Measurements from ENCODE around the gene YBX3.
"Not testable (repeated sequence)": the region's sequence is repeated elsewhere in the genome, so short reads cannot be mapped to it uniquely, and the experiment has no call there.

YBX3 gene

GRCh38 chr12:10743420-10743819 lies 20.3 kb upstream of the YBX3 start:
- H2BK120ac ChIP-seq (ENCODE audit: insufficient read depth, low read length, poor library complexity); H3K27ac ChIP-seq (ENCODE audit: low read depth, low read length); H3K23ac ChIP-seq (ENCODE audit: low read length); H3K4me3 ChIP-seq (ENCODE audit: low read depth, low read length); H3K27me3 ChIP-seq (ENCODE audit: insufficient read depth, low read length); H2AK5ac ChIP-seq (ENCODE audit: low read length); H4K8ac ChIP-seq (ENCODE audit: low read depth, low read length); H4K12ac ChIP-seq (ENCODE audit: low read depth, low read length); H2BK5ac ChIP-seq (ENCODE audit: low read depth, low read length, poor library complexity); H3K4me1 ChIP-seq (ENCODE audit: control insufficient read depth in 1 of 2, insufficient read depth in 2 of 2, low read length in 2 of 2); H3K18ac ChIP-seq (ENCODE audit: low read length); H2BK12ac ChIP-seq (ENCODE audit: low read length); H3K36me3 ChIP-seq (ENCODE audit: control insufficient read depth in 1 of 2, insufficient read depth in 2 of 2, low read length in 2 of 2); H4K91ac ChIP-seq (ENCODE audit: low read depth, low read length); H3K79me2 ChIP-seq (ENCODE audit: control insufficient read depth, insufficient read depth, low read length, poor library complexity); H3K4ac ChIP-seq (ENCODE audit: low read depth, low read length); H3K9ac ChIP-seq (ENCODE audit: low read length); DNase-seq; H3K79me1 ChIP-seq (ENCODE audit: low read length); H3K9me3 ChIP-seq (ENCODE audit: insufficient read depth, low read depth, low read length); H2AFZ ChIP-seq (ENCODE audit: insufficient read depth, low read length, poor library complexity); H3K14ac ChIP-seq (ENCODE audit: low read length); H3K4me2 ChIP-seq (ENCODE audit: low read length): not testable (repeated sequence)
- WGBS (ENCODE audit: extremely low coverage, insufficient coverage, insufficient read length) = no CpG with 5 or more reads among the region's 6 CpGs

DNA sequence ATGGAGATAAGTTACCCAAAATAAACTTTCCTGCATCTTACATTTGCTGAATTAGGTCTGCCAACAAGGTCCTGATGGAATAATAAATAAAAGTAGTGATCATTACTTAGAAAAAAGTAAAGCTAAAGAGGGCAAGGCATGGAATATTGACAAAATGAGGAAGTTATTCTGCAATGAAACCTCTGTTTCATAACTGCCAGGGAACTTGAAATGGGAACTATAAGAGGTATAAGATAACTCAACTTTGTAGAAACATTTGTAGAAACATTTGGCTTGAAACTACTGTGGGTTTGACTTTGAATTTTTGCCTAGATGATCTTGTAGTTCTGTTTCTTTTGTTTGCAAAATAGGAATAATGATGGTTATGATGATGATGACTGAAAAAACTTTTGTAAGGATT lies 18.7 kb upstream of the YBX3 start:
- H2AK5ac ChIP-seq (ENCODE audit: low read length) = no peak overlapping the region
- no peak overlapping the region for H3K18ac ChIP-seq (ENCODE audit: low read length)
- no peak for DNase-seq
- H2BK12ac ChIP-seq (ENCODE audit: low read length) = no peak overlapping the region
- no peak overlapping the region for H2AFZ ChIP-seq (ENCODE audit: insufficient read depth, low read length, poor library complexity)
- H2BK5ac ChIP-seq (ENCODE audit: low read depth, low read length, poor library complexity) = no peak overlapping the region
- peaks cover 0 to 3% of the 10 kb centered on the region in 2 experiments for H3K4me1 ChIP-seq (ENCODE audit: control insufficient read depth in 1 of 2, insufficient read depth in 2 of 2, low read length in 2 of 2)
- H3K27ac ChIP-seq (ENCODE audit: low read depth, low read length) = no peak overlapping the region
- H3K4me2 ChIP-seq (ENCODE audit: low read length) = no peak overlapping the region
- no peak overlapping the region for H3K4me3 ChIP-seq (ENCODE audit: low read depth, low read length)
- no peaks in the 10 kb centered on the region for H3K79me1 ChIP-seq (ENCODE audit: low read length)
- H3K23ac ChIP-seq (ENCODE audit: low read length) = no peak overlapping the region
- no peak overlapping the region for H4K12ac ChIP-seq (ENCODE audit: low read depth, low read length)
- H3K4ac ChIP-seq (ENCODE audit: low read depth, low read length) = no peak overlapping the region
- H3K36me3 ChIP-seq (ENCODE audit: control insufficient read depth in 1 of 2, insufficient read depth in 2 of 2, low read length in 2 of 2) = no peaks in the 10 kb centered on the region
- H3K27me3 ChIP-seq (ENCODE audit: insufficient read depth, low read length) = no peaks in the 10 kb centered on the region
- H3K9me3 ChIP-seq (ENCODE audit: insufficient read depth, low read depth, low read length) = no peaks in the 10 kb centered on the region
- no peak overlapping the region for H3K9ac ChIP-seq (ENCODE audit: low read length)
- no peaks in the 10 kb centered on the region for H3K79me2 ChIP-seq (ENCODE audit: control insufficient read depth, insufficient read depth, low read length, poor library complexity)
- H4K91ac ChIP-seq (ENCODE audit: low read depth, low read length) = no peak overlapping the region
- no peak overlapping the region for H4K8ac ChIP-seq (ENCODE audit: low read depth, low read length)
- no peak overlapping the region for H2BK120ac ChIP-seq (ENCODE audit: insufficient read depth, low read length, poor library complexity)
- H3K14ac ChIP-seq (ENCODE audit: low read length) = no peak overlapping the region

DNA sequence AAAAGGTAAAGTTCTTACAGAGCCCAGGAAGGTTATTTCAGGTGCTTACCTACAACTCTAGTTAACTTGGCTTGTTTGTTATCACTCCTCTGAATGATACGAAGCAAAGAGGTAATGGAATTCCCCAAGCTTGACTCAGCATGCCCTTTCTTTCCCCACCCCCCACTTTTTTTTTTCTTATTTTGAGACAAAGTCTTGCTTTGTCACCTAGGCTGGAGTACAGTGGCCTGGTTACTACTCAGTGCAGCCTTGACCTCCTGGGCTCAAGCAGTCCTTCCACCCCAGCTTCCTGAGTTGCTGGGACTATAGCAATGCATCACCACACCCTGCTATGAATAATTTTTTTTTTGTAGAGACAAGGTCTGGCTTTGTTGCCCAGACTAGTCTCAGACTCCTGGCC lies 17.1 kb upstream of the YBX3 start:
- Histone ChIP-seq H3K23ac (ENCODE audit: low read length) (no peak overlapping the region), H2BK5ac (ENCODE audit: low read depth, low read length, poor library complexity) (no peak overlapping the region), H3K79me2 (ENCODE audit: control insufficient read depth, insufficient read depth, low read length, poor library complexity) (no peaks in the 10 kb centered on the region), H4K91ac (ENCODE audit: low read depth, low read length) (no peak overlapping the region), H3K79me1 (ENCODE audit: low read length) (no peaks in the 10 kb centered on the region), H2AK5ac (ENCODE audit: low read length) (no peak overlapping the region), H3K9ac (ENCODE audit: low read length) (no peak overlapping the region), H2BK12ac (ENCODE audit: low read length) (no peak overlapping the region), H4K12ac (ENCODE audit: low read depth, low read length) (no peak overlapping the region), H2BK120ac (ENCODE audit: insufficient read depth, low read length, poor library complexity) (no peak overlapping the region), H3K27ac (ENCODE audit: low read depth, low read length) (no peak overlapping the region), H3K4ac (ENCODE audit: low read depth, low read length) (no peak overlapping the region), H3K27me3 (ENCODE audit: insufficient read depth, low read length) (no peaks in the 10 kb centered on the region), H3K4me2 (ENCODE audit: low read length) (no peak overlapping the region), H3K18ac (ENCODE audit: low read length) (no peak overlapping the region), H3K36me3 (ENCODE audit: control insufficient read depth in 1 of 2, insufficient read depth in 2 of 2, low read length in 2 of 2) (no peaks in the 10 kb centered on the region), H3K9me3 (ENCODE audit: insufficient read depth, low read depth, low read length) (no peaks in the 10 kb centered on the region), H3K4me3 (ENCODE audit: low read depth, low read length) (no peak overlapping the region), H3K14ac (ENCODE audit: low read length) (no peak overlapping the region), H2AFZ (ENCODE audit: insufficient read depth, low read length, poor library complexity) (no peak overlapping the region), H3K4me1 (ENCODE audit: control insufficient read depth in 1 of 2, insufficient read depth in 2 of 2, low read length in 2 of 2) (peaks cover 0 to 3% of the 10 kb centered on the region in 2 experiments), H4K8ac (ENCODE audit: low read depth, low read length) (no peak overlapping the region)
- DNase-seq = no peak
- WGBS (ENCODE audit: extremely low coverage, insufficient coverage, insufficient read length) = no CpG with 5 or more reads among the region's 1 CpG

DNA sequence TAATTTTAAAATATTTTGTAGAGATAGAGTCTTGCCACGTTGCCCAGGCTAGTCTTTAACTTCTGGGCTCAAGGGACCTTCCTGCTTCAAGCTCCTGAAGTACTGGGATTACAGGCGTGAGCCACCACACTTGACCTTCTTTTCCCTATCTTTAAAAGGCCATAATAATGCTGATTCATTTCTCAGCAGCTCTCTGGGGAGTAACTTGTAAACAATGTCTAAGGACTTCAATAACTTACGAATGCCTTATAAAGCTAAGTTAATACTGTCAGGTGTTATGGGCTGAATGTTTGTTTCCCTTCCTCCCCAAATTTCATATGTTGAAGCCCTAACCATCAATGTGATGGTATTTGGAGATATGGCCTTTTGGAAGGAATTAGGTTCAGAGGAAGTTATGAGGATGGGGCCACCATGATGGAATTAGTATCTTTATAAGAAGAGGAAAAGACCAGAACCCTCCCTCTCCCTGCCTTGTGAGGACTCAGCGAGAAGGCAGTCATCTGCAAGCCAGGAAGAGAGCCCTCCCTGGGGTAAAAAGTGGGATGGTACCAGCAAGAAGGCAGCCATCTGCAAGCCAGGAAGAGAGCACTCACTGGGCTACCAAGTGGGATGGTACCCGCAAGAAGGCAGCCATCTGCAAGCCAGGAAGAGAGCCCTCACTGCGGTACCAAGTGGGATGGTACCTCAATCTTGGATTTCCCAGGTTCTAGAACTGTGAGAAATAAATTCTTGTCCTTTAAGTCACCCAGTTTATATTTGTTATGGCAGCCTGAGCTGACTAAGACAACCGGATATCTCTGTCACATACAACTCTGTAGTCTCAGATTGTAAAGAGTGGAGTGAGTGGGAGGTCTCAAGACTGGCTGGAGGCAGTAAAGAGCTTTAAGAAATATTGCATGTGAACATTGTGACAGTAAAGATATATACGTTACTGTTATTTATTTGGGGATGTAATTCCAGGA lies 16.3 kb upstream of the YBX3 start:
- no peak overlapping the region for H3K4ac ChIP-seq (ENCODE audit: low read depth, low read length)

More for the DNA sequence above, 16.3 kb upstream of the YBX3 start:
- H4K91ac ChIP-seq (ENCODE audit: low read depth, low read length) = no peak overlapping the region
- no peak overlapping the region for H3K18ac ChIP-seq (ENCODE audit: low read length)
- no peaks in the 10 kb centered on the region for H3K27me3 ChIP-seq (ENCODE audit: insufficient read depth, low read length)
- no peak overlapping the region for H2AK5ac ChIP-seq (ENCODE audit: low read length)
- no peaks in the 10 kb centered on the region for H3K79me2 ChIP-seq (ENCODE audit: control insufficient read depth, insufficient read depth, low read length, poor library complexity)
- H4K12ac ChIP-seq (ENCODE audit: low read depth, low read length) = no peak overlapping the region
- H3K9ac ChIP-seq (ENCODE audit: low read length) = no peak overlapping the region
- H2BK120ac ChIP-seq (ENCODE audit: insufficient read depth, low read length, poor library complexity) = no peak overlapping the region
- H3K36me3 ChIP-seq (ENCODE audit: control insufficient read depth in 1 of 2, insufficient read depth in 2 of 2, low read length in 2 of 2) = no peaks in the 10 kb centered on the region
- no peaks in the 10 kb centered on the region for H3K79me1 ChIP-seq (ENCODE audit: low read length)
- H3K4me1 ChIP-seq (ENCODE audit: control insufficient read depth in 1 of 2, insufficient read depth in 2 of 2, low read length in 2 of 2) = peaks cover 0 to 3% of the 10 kb centered on the region in 2 experiments
- H2AFZ ChIP-seq (ENCODE audit: insufficient read depth, low read length, poor library complexity) = no peak overlapping the region
- DNase-seq = no peak
- H4K8ac ChIP-seq (ENCODE audit: low read depth, low read length) = no peak overlapping the region
- no peak overlapping the region for H3K27ac ChIP-seq (ENCODE audit: low read depth, low read length)
- no peak overlapping the region for H3K4me3 ChIP-seq (ENCODE audit: low read depth, low read length)
- H2BK5ac ChIP-seq (ENCODE audit: low read depth, low read length, poor library complexity) = no peak overlapping the region
- no peaks in the 10 kb centered on the region for H3K9me3 ChIP-seq (ENCODE audit: insufficient read depth, low read depth, low read length)
- H3K4me2 ChIP-seq (ENCODE audit: low read length) = no peak overlapping the region
- H2BK12ac ChIP-seq (ENCODE audit: low read length) = no peak overlapping the region
- H3K23ac ChIP-seq (ENCODE audit: low read length) = no peak overlapping the region
- no peak overlapping the region for H3K14ac ChIP-seq (ENCODE audit: low read length)
- no CpG with 5 or more reads among the region's 8 CpGs for WGBS (ENCODE audit: extremely low coverage, insufficient coverage, insufficient read length)
